OCI-LY3 (cell line): ENCODE data around the gene CLTB.

ENCODE experiments used
- CTCF ChIP-seq: fragments of 200-600, 300-600 bp; sonication (generic); IDR thresholded peaks from 2 replicates; pipeline ENCODE4 v1.5.1; 2014; ENCODE audit warnings: antibody characterized with exemption, low read length, low read depth
- EZH2phosphoT487 ChIP-seq: fragments of 200-600 bp; shearing (Covaris generic); IDR thresholded peaks from 2 replicates; pipeline ENCODE4 v1.6.1; 2018; ENCODE audit warnings: antibody characterized with exemption, mixed run types, low read depth

DNA sequence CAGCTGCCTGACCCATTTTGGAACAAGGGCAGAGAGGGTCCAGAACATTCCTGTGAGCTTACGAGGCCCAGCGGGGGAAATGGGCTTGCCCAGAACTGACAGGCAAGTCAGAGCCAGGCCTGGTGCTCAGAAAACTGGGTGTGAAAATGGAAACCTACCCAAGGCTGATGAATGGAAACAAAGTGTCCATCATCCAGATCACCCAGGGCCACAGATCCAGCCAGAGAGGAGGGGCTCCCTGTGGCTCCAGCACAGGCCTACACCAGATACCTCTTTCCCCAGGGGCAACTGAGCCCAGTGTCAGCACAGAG is 3.1 kb downstream of the CLTB start:
- TF ChIP-seq CTCF (no peak), EZH2phosphoT487 (no peak)
